SK-N-SH (cell line): ENCODE results near the gene CDC25B. TPM values are rescaled to one million over a fixed set of nuclear protein-coding genes. Genes with fewer than 3 reads are reported as not detected.

Experiments used
- CTCF ChIA-PET: fragments of 300-600, 350-600 bp; formaldehyde crosslinking; extraction: SDS; loops from one replicate; lab custom pipeline; 2021; lab: Yijun Ruan, JAX
- POLR2A ChIA-PET: fragments of 350-600 bp; sonication (Branson Sonifier 250); formaldehyde crosslinking; extraction: SDS; loops from one replicate; lab custom pipeline; 2020; ENCODE audit warnings: antibody characterized with exemption, inconsistent platforms; lab: Yijun Ruan, JAX
- DNase-seq: peaks from one replicate; pipeline ENCODE4 v3.0.0; 2012
- H2AFZ ChIP-seq: fragments of 200-600 bp; sonication (generic); 2 replicates; pipeline ENCODE4 v1.8.1; 2016; ENCODE audit warnings: antibody characterized with exemption, mild to moderate bottlenecking, low read depth
- H3F3A ChIP-seq: fragments of 200-600 bp; sonication (generic); replicated peaks from 2 replicates; pipeline ENCODE3; 2016; ENCODE audit warnings: antibody characterized with exemption, mild to moderate bottlenecking; ENCODE audit not compliant: insufficient read depth
- H3K27ac ChIP-seq, 2 experiments: fragments of 200-500 bp in 1 of 2; fragments of 200-600 bp in 1 of 2; sonication (Bioruptor generic) in 1 of 2; sonication (generic), shearing (Covaris generic) in 1 of 2; 2 replicates each; pipeline versions ENCODE4 v1.5.1 to v1.6.1; 2014 to 2016; ENCODE audit warnings: low read depth in 2 of 2, inconsistent platforms in 1 of 2, low read length in 1 of 2, mild to moderate bottlenecking in 1 of 2, mixed read lengths in 1 of 2
- H3K27me3 ChIP-seq: fragments of 200-600 bp; sonication (generic), shearing (Covaris generic); 2 replicates; pipeline ENCODE4 v1.6.1; 2016; ENCODE audit warnings: mixed run types; ENCODE audit not compliant: insufficient read depth
- H3K36me3 ChIP-seq, 2 experiments: fragments of 200-500 bp in 1 of 2; fragments of 200-600 bp in 1 of 2; sonication (Bioruptor generic) in 1 of 2; sonication (generic) in 1 of 2; replicated peaks in 1 of 2; 2 replicates each; pipeline versions ENCODE3 to v1.5.1; 2014 to 2016; ENCODE audit warnings: low read length in 1 of 2, mild to moderate bottlenecking in 1 of 2; ENCODE audit not compliant: insufficient read depth in 2 of 2, control insufficient read depth in 1 of 2
- H3K4me1 ChIP-seq, 2 experiments: fragments of 200-500 bp in 1 of 2; fragments of 200-600 bp in 1 of 2; sonication (Bioruptor generic) in 1 of 2; sonication (generic), shearing (Covaris generic) in 1 of 2; 2 replicates each; pipeline versions ENCODE4 v1.5.1 to v1.6.1; 2014 to 2016; ENCODE audit warnings: low read depth in 1 of 2, low read length in 1 of 2, mixed run types in 1 of 2; ENCODE audit not compliant: insufficient read depth in 2 of 2, control insufficient read depth in 1 of 2
- H3K4me2 ChIP-seq: fragments of 200-600 bp; sonication (generic), shearing (Covaris generic); 2 replicates; pipeline ENCODE4 v1.6.1; 2017; ENCODE audit warnings: mixed run types
- H3K4me3 ChIP-seq, 2 experiments: fragments of 200-500 bp in 1 of 2; fragments of 200-600 bp in 1 of 2; sonication (Bioruptor generic) in 1 of 2; sonication (generic), shearing (Covaris generic) in 1 of 2; 2 replicates each; pipeline versions ENCODE4 v1.5.1 to v1.8.1; 2014 to 2016; ENCODE audit warnings: low read depth in 2 of 2, inconsistent platforms in 1 of 2, low read length in 1 of 2, mild to moderate bottlenecking in 1 of 2, mixed read lengths in 1 of 2, moderate library complexity in 1 of 2
- H3K79me2 ChIP-seq: fragments of 200-600 bp; sonication (generic); 2 replicates; pipeline ENCODE4 v1.8.1; 2017; ENCODE audit warnings: mild to moderate bottlenecking; ENCODE audit not compliant: insufficient read depth
- H3K9ac ChIP-seq: fragments of 200-600 bp; sonication (generic); 2 replicates; pipeline ENCODE4 v1.6.1; 2017; ENCODE audit warnings: mixed run types
- H3K9me2 ChIP-seq: fragments of 200-600 bp; sonication (generic); 2 replicates; pipeline ENCODE4 v1.6.1; 2017; ENCODE audit warnings: mixed run types
- H3K9me3 ChIP-seq: fragments of 200-600 bp; sonication (generic); 2 replicates; pipeline ENCODE4 v1.6.1; 2017; ENCODE audit warnings: mixed run types, mild to moderate bottlenecking, moderate library complexity
- H4K20me1 ChIP-seq: fragments of 200-600 bp; sonication (generic); 2 replicates; pipeline ENCODE4 v1.6.1; 2017; ENCODE audit warnings: mild to moderate bottlenecking, mixed run types; ENCODE audit not compliant: insufficient read depth
- CHD2 ChIP-seq: fragments of 150-350 bp; IDR thresholded peaks from 2 replicates; pipeline ENCODE4 v1.6.1; 2018; ENCODE audit warnings: low read length; ENCODE audit not compliant: partially characterized antibody
- FOSL2 ChIP-seq: IDR thresholded peaks from 2 replicates; pipeline ENCODE4 v1.4.0; 2012; ENCODE audit warnings: low read depth, mild to moderate bottlenecking, moderate library complexity, borderline replicate concordance
- FOXJ3 ChIP-seq: sonication (generic); formaldehyde crosslinking; IDR thresholded peaks from 2 replicates; pipeline ENCODE4 v1.5.1; 2020; ENCODE audit warnings: mild to moderate bottlenecking, missing genetic modification reagents
- FOXM1 ChIP-seq: IDR thresholded peaks from 2 replicates; pipeline ENCODE4 v1.4.0; 2012; ENCODE audit warnings: low read depth, mild to moderate bottlenecking
- POLR2AphosphoS5 ChIP-seq: IDR thresholded peaks from 2 replicates; pipeline ENCODE4 v1.6.1; 2012; ENCODE audit warnings: low read depth, low read length
- RAD21 ChIP-seq: IDR thresholded peaks from 2 replicates; pipeline ENCODE4 v1.6.1; 2012; ENCODE audit warnings: mild to moderate bottlenecking, low read length
- RCOR1 ChIP-seq: fragments of 150-350 bp; IDR thresholded peaks from 2 replicates; pipeline ENCODE4 v1.6.1; 2017; ENCODE audit warnings: antibody characterized with exemption, low read length
- SIN3A ChIP-seq: IDR thresholded peaks from 2 replicates; pipeline ENCODE4 v1.6.1; 2012; ENCODE audit warnings: low read depth, mild to moderate bottlenecking, low read length, moderate library complexity, borderline replicate concordance
- TEAD4 ChIP-seq: IDR thresholded peaks from 2 replicates; pipeline ENCODE4 v1.4.0; 2012; ENCODE audit warnings: mild to moderate bottlenecking, borderline replicate concordance; ENCODE audit not compliant: insufficient read depth
- YY1 ChIP-seq: IDR thresholded peaks from 2 replicates; pipeline ENCODE4 v1.4.0; 2012; ENCODE audit warnings: low read depth, mild to moderate bottlenecking
- WGBS: methylation state at CpG from one replicate; pipeline ENCODE4 v1.1.6; 2017; ENCODE audit warnings: low lambda C conversion rate; 5-methylcytosine and 5-hydroxymethylcytosine counted together
- polyA plus RNA-seq, 3 experiments: library from polyadenylated mRNA; depleted of rRNA; stranded (reverse); fragments of >200 nt; gene quantifications; 2 replicates each; pipeline ENCODE4 v1.2.3, GENCODE V29; 2012
- TF ChIP-seq, protein P1 (sequence below): IDR thresholded peaks from 2 replicates; pipeline ENCODE4 v1.4.0; 2012; ENCODE audit warnings: low read depth
- TF ChIP-seq, protein P2 (sequence below): IDR thresholded peaks from 2 replicates; pipeline ENCODE4; 2012
- TF ChIP-seq, protein P3 (sequence below): IDR thresholded peaks from 2 replicates; pipeline ENCODE4 v1.4.0; 2012; ENCODE audit warnings: low read depth, borderline replicate concordance
- TF ChIP-seq, protein P4 (sequence below): IDR thresholded peaks from 2 replicates; pipeline ENCODE4 v1.4.0; 2012; ENCODE audit warnings: low read depth, borderline replicate concordance

Gene CDC25B
- polyA plus RNA-seq, 1 of the 3 experiments (the other 2 are of a cell fraction), result 56.5 TPM

DNA sequence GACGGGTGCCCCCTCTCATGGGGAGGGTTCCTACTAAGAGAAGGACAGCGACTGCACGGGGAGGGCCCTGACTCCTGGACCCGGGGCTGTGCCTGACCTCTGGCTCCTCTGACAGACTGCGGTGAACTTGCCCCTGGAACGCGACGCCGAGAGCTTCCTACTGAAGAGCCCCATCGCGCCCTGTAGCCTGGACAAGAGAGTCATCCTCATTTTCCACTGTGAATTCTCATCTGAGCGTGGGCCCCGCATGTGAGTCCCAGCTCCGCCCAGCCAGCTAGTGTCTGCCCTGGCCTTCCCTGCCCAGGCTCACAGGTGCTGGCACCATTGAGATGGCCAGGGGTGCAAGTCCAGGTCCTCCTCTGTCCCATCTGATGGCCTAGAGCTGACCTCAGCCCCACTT is 7.2 kb downstream of the CDC25B start (continued):
- TF ChIP-seq FOSL2, result no peak
- no peak for TF ChIP-seq POLR2AphosphoS5
- TF ChIP-seq RCOR1, result no peak
- TF ChIP-seq, protein P1, sequence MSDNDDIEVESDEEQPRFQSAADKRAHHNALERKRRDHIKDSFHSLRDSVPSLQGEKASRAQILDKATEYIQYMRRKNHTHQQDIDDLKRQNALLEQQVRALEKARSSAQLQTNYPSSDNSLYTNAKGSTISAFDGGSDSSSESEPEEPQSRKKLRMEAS, result no peak
- TF ChIP-seq SIN3A, result no peak

DNA sequence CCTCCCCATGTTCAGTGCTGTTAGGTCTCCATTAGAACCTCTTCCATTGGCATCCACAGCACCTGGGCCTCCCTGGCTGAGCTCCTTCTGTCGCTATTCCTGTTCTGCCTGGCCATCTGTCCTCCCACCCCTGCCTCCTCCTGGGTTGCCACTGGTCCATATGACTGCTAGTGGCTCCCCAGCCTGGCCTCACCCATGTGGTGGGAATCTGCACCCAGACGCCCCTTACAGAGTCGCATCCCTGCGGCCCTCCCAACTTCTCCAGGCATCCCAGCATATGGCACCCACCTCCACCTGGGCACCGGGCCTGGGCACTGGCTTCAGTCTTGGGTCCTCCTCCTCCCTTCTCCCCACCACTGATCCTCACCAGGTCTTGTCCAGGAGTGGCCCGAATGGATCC is 7.7 kb downstream of the CDC25B start:
- POLR2A ChIA-PET, result interaction anchor here (0.9 kb wide), 1 partner anchor 15 kb away, joined by 5 read pairs; no protein-coding TSS in a partner anchor
- DNase-seq, result no peak
- peaks cover 42% of the 10 kb centered on the region for H3F3A ChIP-seq
- no peak overlapping the region for H3K27ac ChIP-seq
- H3K36me3 ChIP-seq, result peaks cover 15 to 37% of the 10 kb centered on the region in 2 experiments
- H3K9me2 ChIP-seq, result no peaks in the 10 kb centered on the region
- H3K4me2 ChIP-seq, result no peak overlapping the region
- no peaks in the 10 kb centered on the region for H3K9me3 ChIP-seq
- 87% methylated on average over 6 of the region's 6 CpGs for WGBS
- TF ChIP-seq YY1 (no peak), FOXM1 (no peak), FOSL2 (no peak), RAD21 (no peak), FOXJ3 (CRISPR knock-in tag) (no peak), CHD2 (no peak), TEAD4 (no peak), RCOR1 (no peak)
- TF ChIP-seq, protein P2, sequence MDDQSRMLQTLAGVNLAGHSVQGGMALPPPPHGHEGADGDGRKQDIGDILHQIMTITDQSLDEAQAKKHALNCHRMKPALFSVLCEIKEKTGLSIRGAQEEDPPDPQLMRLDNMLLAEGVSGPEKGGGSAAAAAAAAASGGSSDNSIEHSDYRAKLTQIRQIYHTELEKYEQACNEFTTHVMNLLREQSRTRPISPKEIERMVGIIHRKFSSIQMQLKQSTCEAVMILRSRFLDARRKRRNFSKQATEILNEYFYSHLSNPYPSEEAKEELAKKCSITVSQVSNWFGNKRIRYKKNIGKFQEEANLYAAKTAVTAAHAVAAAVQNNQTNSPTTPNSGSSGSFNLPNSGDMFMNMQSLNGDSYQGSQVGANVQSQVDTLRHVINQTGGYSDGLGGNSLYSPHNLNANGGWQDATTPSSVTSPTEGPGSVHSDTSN, result no peak
- TF ChIP-seq, protein P3, sequence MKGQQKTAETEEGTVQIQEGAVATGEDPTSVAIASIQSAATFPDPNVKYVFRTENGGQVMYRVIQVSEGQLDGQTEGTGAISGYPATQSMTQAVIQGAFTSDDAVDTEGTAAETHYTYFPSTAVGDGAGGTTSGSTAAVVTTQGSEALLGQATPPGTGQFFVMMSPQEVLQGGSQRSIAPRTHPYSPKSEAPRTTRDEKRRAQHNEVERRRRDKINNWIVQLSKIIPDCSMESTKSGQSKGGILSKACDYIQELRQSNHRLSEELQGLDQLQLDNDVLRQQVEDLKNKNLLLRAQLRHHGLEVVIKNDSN, result no peak
- TF ChIP-seq, protein P4, sequence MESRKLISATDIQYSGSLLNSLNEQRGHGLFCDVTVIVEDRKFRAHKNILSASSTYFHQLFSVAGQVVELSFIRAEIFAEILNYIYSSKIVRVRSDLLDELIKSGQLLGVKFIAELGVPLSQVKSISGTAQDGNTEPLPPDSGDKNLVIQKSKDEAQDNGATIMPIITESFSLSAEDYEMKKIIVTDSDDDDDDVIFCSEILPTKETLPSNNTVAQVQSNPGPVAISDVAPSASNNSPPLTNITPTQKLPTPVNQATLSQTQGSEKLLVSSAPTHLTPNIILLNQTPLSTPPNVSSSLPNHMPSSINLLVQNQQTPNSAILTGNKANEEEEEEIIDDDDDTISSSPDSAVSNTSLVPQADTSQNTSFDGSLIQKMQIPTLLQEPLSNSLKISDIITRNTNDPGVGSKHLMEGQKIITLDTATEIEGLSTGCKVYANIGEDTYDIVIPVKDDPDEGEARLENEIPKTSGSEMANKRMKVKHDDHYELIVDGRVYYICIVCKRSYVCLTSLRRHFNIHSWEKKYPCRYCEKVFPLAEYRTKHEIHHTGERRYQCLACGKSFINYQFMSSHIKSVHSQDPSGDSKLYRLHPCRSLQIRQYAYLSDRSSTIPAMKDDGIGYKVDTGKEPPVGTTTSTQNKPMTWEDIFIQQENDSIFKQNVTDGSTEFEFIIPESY, result no peak
- H3K4me1 ChIP-seq, result peaks cover 33 to 36% of the 10 kb centered on the region in 2 experiments; a peak in 3 of 4 replicates
- H3K79me2 ChIP-seq, result peaks cover 23% of the 10 kb centered on the region
- H3K9ac ChIP-seq, result no peak overlapping the region
- CTCF ChIA-PET, result interaction anchor here (0.6 kb wide), 1 partner anchor 9 kb away, joined by 3 read pairs; no protein-coding TSS in a partner anchor
- no peak overlapping the region for H3K4me3 ChIP-seq
- no peak overlapping the region for H2AFZ ChIP-seq
- H3K27me3 ChIP-seq, result no peaks in the 10 kb centered on the region
- no peaks in the 10 kb centered on the region for H4K20me1 ChIP-seq
